GM12892 (cell line): ENCODE measurements around the gene PPA1.
"Not testable (repeated sequence)": the region's sequence is repeated elsewhere in the genome, so short reads cannot be mapped to it uniquely, and the experiment has no call there.

Experiments
- POLR2AphosphoS5 ChIP-seq: IDR thresholded peaks from 2 replicates; pipeline ENCODE4 v1.6.1; 2011; ENCODE audit warnings: low read depth, low read length, control low read depth
- TAF1 ChIP-seq: IDR thresholded peaks from 2 replicates; pipeline ENCODE4 v1.6.1; 2011; ENCODE audit warnings: low read depth, mild to moderate bottlenecking, control low read depth, low read length, borderline replicate concordance

DNA sequence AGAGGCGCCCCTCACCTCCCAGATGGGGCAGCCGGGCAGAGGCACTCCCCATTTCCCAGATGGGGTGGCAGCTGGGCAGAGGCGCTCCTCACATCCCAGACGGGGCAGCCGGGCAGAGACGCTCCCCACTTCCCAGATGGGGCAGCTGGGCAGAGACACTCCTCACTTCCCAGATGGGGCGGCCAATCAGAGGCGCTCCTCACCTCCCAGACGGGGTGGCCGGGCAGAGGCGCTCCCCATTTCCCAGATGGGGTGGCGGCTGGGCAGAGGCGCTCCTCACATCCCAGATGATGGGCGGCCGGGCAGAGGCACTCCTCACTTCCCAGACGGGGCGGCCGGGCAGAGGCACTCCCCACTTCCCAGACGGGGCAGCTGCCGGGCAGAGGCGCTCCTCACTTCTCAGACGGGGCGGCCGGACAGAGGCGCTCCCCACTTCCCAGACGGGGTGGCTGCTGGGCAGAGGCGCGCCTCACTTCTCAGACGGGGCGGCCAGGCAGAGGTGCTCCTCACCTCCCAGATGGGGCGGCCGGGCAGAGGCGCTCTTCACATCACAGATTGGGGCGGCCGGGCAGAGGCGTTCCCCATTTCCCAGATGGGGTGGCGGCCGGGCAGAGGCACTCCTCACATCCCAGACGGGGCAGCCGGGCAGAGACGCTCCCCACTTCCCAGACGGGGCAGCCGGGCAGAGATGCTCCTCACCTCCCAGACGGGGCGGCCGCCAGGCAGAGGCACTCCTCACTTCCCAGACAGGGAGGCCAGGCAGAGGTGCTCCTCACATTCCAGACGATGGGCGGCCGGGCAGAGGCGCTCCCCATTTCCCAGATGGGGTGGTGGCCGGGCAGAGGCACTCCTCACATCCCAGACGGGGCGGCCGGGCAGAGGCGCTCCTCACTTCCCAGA is 6.1 kb upstream of the PPA1 start:
- TF ChIP-seq TAF1, POLR2AphosphoS5: not testable (repeated sequence)
